HG03066 (cell line): Measurements from ENCODE around the gene SDR39U1.
"Not testable (repeated sequence)": the region's sequence is repeated elsewhere in the genome, so short reads cannot be mapped to it uniquely, and the experiment has no call there.

Experiments
- ATAC-seq: cut with Tn5 transposase; IDR thresholded peaks from one replicate; pipeline ENCODE4 v1.9.1; 2021; ENCODE audit warnings: low read depth; ENCODE audit not compliant: unreplicated experiment

Gene SDR39U1, protein sequence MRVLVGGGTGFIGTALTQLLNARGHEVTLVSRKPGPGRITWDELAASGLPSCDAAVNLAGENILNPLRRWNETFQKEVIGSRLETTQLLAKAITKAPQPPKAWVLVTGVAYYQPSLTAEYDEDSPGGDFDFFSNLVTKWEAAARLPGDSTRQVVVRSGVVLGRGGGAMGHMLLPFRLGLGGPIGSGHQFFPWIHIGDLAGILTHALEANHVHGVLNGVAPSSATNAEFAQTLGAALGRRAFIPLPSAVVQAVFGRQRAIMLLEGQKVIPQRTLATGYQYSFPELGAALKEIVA

DNA sequence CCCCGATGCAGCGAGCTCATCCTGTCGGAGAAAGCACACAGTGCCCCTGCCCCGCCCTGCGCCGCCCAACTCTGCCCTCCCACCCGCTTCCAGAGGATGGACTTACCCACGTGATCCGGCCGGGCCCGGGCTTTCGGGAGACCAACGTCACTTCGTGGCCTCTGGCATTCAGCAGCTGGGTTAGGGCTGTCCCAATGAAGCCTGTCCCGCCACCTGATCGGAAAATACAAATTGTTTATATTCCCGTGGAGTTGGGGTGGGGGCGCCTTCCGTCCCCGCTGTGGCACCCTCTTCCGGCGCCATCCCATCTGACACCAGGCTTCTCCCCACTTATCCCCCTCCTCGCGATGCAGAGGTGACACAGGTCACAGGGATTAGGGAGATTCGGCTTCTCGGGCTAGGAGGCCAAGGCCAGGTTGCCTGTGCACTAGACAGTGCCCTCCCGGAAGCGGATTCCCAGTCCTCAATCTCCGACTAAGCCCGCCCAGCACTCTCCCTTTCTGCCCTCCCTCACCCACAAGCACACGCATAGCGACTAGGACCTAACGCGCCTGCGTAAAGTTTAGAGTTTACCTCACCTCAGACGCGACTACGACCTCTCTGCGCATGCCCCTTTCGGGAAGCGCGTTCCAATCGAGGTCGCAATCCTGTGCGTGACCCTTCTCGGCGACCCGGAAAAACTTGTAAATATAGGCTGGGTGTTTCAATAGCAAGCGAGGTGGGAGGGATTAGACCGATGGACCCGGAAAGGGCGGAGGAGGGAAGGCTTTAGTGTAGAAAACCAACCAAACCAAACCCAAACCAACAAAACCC lies at the start of gene SDR39U1:
TSS of gene SDR39U1 (minus strand) at position 537 of the 813 bp plus-strand sequence. CDS start at position 530, 7 bp downstream.
- ATAC-seq, result peak; percentile 90

DNA sequence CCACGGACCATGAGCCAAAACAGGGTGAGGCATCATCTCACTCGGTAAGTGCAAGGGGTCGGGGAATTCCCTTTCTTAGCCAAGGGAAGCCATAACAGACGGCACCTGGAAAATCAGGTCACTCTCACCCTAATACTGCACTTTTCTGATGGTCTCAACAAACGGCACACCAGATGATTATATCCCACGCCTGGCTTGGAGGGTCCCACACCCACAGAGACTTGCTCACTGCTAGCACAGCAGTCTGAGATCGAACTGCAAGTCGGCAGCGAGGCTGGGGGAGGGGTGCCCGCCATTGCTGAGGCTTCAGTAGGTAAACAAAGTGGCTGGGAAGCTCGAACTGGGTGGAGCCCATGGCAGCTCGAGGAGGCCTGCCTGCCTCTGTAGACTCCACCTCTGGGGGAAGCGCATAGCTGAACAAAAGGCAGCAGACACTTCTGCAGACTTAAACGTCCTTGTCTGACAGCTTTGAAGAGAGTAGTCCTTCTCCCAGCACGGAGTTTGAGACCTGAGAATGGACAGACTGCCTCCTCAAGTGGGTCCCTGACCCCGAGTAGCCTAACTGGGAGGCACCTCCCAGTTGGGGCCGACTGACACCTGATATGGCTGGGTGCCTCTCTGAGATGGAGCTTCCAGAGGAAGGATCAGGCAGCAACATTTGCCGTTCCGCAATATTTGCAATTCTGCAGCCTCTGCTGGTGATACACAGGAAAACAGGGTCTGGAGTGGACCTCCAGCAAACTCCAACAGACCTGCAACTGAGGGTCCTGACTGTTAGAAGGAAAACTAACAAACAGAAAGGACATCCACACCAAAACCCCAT lies 49.2 kb upstream of the SDR39U1 start:
- not testable (repeated sequence) for ATAC-seq

DNA sequence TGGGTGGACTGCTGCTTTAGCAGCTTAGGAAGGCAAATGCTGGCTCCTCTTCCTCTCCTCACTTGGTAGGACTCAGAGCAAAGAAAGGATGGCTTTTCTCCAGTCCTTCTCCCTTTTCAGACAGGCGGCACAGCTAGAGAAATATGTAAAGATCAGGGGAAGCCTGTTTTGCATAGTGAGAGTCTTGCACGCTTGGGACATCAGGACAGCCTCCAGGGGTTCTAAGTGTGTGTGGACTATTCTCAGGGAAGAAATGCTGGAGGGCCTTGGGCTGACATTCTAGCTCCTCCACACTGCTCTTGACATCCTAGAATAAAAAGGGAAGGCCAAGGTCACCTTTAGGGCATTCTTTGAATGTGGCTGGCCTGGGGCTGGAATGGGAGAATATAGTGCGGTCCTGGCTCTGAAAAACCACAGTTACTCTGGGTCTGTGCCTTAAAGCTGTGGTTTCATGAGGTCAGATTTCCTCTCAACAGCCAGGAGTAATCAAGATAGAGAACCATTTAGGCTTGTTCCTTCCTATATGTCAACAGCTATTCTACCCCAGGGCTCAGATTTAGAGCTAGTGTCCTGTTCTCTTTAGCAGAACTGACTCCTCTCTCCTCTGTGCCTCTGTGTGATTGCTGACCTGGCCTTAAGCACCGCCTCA lies 41.2 kb upstream of the SDR39U1 start:
- no peak for ATAC-seq

DNA sequence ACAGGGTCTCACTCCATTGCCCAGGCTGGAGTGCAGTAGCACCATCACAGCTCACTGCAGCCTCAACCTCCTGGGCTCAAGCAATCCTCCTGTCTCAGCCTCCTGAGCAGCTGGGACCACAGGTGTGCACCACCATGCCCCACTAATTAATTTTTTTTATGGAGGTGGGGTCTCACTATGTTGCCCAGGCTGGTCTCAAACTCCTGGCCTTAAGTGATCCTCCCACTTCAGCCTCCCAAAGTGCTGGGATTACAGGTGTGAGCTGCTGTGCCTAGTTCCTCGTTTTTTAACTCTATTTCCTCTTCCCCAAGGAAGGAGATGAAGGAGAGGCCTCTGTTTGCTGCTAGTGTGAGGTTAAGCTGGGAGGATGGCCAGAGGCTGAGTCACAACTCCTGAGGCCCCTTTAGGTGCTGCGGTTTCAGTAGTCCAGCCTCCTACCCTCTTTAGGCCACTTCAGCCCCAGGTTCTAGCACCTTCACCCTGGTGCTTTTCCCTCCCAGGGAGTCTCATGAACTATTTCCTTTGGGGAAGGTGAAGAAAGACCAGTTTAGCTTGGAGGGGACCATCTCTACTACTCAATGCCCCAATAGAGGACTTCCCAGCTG lies 40.2 kb upstream of the SDR39U1 start:
- not testable (repeated sequence) for ATAC-seq

- ATAC-seq, result peak; percentile 75
These were observed 39.2 kb upstream of the SDR39U1 start for GRCh38 chr14:24481622-24482324.

DNA sequence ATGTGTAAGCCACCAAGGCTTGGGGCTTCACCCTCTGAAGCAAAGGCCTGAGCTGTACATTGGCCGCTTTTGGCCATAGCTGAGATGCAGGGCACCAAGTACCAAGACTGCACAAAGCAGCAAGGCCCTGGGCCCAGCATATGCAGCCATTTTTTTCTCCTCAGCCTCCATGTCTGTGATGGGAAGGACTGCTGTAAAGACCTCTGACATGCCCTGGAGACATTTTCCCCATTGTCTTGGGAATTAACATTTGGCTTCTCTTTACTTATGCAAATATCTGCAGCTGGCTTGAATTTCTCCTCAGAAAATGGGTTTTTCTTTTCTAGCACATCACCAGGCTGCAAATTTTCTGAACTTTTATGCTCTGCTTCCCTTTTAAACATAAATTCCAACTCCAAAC lies 37.4 kb upstream of the SDR39U1 start:
- ATAC-seq, result not testable (repeated sequence)

DNA sequence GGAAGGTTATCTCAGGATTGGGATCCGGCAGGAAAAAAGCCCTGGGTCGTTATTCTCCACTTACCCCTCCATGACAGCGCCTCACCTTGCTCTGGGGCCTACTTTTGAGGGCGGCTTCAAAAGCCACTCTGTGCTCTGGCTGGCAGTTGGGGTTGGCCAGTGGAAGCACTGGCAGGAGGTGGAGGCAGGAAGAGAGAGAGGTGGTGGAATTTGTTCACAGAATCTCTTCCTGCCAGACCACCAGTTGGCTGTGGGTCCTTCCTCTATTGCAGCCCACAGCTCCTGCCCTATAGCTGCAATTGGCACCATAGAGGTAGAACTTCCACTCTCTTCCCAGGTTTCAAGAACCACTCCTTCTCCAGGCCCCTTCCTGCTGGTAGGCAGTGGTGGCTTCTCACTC lies 32.7 kb upstream of the SDR39U1 start:
- ATAC-seq, result no peak

GRCh38 chr14:24473211-24473610 lies 30.6 kb upstream of the SDR39U1 start:
- ATAC-seq, result no peak

- not testable (repeated sequence) for ATAC-seq
These were observed 27.9 kb upstream of the SDR39U1 start for GRCh38 chr14:24470450-24470849.

- ATAC-seq, result no peak
These were observed 23.2 kb upstream of the SDR39U1 start for GRCh38 chr14:24465805-24466204.

- no peak for ATAC-seq
These were observed 22.8 kb upstream of the SDR39U1 start for GRCh38 chr14:24465368-24465767.

DNA sequence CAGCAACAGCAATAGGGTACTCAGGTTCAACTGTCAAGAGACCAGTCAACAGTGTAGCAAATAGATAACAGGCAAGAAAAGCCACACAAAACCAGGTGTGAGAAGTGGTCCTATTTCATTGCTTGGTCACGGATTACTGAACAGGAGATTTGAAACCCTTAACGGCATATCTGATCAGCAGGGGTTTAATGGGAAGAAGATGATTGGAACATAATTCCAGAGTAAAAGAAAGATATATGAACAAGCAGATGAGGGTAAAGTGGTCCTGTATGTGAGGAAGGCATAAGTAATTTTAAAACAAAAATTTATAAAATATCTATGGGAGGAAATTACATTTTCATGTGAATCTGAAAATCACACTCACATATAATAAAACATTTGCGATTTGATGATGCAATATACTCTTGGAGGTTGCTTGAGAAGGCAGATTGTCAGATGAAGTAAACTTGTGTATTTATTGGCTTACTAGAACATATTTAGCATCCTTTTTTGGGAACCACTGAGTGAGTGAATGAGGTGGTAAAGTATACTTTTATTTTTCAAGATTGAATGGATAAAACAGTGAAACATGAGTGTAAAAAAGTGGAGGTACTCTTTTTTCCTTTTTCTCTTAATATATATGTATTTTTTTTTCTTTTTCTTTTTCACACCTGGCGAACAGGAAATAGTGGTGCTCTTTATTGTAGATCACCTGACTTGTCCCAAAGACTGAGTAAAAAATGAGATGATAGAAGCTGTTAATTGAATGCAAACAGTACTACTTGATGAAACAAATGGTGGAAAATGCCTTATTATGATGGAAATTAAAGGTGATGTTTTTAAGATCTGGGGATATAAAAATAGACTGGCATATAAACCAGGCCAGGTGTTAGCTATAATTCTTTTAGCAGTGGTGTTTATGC lies 21.6 kb upstream of the SDR39U1 start:
- no peak for ATAC-seq

- ATAC-seq, result no peak
These were observed 20.7 kb upstream of the SDR39U1 start for GRCh38 chr14:24463017-24463883.

DNA sequence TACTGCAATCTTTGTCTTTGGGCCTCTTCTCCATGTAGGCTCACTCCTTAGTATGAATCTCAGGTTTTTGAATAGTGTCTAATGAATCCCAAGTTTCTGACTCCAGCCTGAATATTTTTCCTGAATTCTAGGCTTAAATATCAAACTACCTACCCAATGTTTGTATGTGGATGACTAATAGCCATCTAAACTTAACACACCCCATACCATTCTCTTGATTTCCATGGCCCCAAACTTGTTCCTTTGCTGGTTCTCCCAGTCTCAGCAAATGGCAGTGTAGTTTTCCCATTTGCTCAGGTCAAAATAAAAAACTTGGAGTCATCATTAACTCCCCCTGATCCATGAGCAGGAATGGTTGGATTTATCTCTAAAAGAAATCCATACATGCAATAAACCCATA lies 18.8 kb upstream of the SDR39U1 start:
- no peak for ATAC-seq

DNA sequence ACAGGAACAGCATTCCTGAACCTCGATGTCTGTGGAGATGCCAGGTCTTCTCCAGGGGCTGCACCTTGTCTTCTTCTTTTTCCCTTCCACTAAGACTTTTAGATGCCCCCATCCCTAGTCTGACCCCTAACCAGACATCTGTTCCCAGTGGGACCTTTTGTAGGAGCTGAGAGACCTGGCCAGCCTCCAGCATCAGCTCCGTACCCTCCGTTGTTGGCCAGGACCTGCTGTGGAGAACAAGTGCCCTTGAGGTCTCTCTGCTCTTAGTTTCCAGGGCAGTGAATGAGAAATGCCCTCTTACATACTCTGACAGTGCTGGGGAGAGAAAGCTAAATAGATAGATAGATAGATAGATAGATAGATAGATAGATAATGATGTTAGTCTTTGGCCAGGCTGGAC lies 16.8 kb upstream of the SDR39U1 start:
- ATAC-seq, result no peak

GRCh38 chr14:24458736-24459135 lies 16.2 kb upstream of the SDR39U1 start:
- no peak for ATAC-seq

- ATAC-seq, result no peak
These were observed 14.4 kb upstream of the SDR39U1 start for GRCh38 chr14:24456980-24457379.

DNA sequence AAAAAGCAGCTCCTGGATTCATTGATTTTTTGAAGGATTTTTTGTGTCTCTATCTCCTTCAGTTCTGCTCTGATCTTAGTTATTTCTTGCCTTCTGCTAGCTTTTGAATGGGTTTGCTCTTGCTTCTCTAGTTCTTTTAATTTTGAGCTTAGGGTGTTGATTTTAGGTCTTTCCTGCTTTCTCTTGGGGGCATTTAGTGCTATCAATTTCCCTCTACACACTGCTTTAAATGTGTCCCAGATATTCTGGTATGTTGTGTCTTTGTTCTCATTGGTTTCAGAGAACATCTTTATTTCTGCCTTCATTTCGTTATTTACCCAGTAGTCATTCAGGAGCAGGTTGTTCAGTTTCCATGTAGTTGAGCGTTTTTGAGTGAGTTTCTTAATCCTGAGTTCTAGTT lies 8.3 kb upstream of the SDR39U1 start:
- ATAC-seq, result not testable (repeated sequence)
